HL-60 (cell line): Measurements from ENCODE around the gene PLEKHB1.

Source experiments
- DNase-seq, 2 experiments: peaks; one replicate each; pipeline ENCODE4 v3.0.0-alpha.2; 2010 to 2020; ENCODE audit warnings: low read depth in 1 of 2, low spot score in 1 of 2
- H3K27ac ChIP-seq: fragments of 250-450 bp; sonication (Bioruptor Pico); replicated peaks from 2 replicates; pipeline ENCODE4 v1.5.1; 2020; ENCODE audit warnings: mild to moderate bottlenecking, moderate library complexity
- H3K27me3 ChIP-seq: fragments of 250-450 bp; sonication (Bioruptor Pico); 2 replicates; pipeline ENCODE4 v1.5.1; 2021; ENCODE audit warnings: mild to moderate bottlenecking, moderate library complexity; ENCODE audit not compliant: insufficient read depth, poor library complexity, severe bottlenecking
- H3K4me3 ChIP-seq: replicated peaks from 2 replicates; pipeline ENCODE4 v1.5.1; 2011; ENCODE audit warnings: mild to moderate bottlenecking, control low read depth, low read length; ENCODE audit not compliant: insufficient read depth
- CTCF ChIP-seq: IDR thresholded peaks from one replicate; pipeline ENCODE4 v1.5.1; 2011; ENCODE audit warnings: low read length, control low read depth, inconsistent platforms; ENCODE audit not compliant: insufficient read depth
- GABPA ChIP-seq: IDR thresholded peaks from 2 replicates; pipeline ENCODE4 v1.6.1; 2012; ENCODE audit warnings: low read depth
- POLR2AphosphoS5 ChIP-seq: IDR thresholded peaks from 2 replicates; pipeline ENCODE4 v1.6.1; 2012; ENCODE audit warnings: low read depth
- REST ChIP-seq: IDR thresholded peaks from 2 replicates; pipeline ENCODE4 v1.6.1; 2012; ENCODE audit warnings: low read depth; ENCODE audit not compliant: insufficient replicate concordance
- SPI1 ChIP-seq: IDR thresholded peaks from 2 replicates; pipeline ENCODE4 v1.6.1; 2012; ENCODE audit warnings: low read depth, mild to moderate bottlenecking, borderline replicate concordance

Gene PLEKHB1

GRCh38 chr11:73598719-73599379 lies 47.5 kb upstream of the PLEKHB1 start:
- peak overlapping the region; percentile 68 for H3K27ac ChIP-seq
- TF ChIP-seq REST (no peak), POLR2AphosphoS5 (no peak), GABPA (no peak), SPI1 (no peak), CTCF (no peak)
- H3K4me3 ChIP-seq = peak overlapping the region; percentile 96
- no peak for DNase-seq
- H3K27me3 ChIP-seq = no peaks in the 10 kb centered on the region

GRCh38 chr11:73612601-73613140 lies 33.7 kb upstream of the PLEKHB1 start:
- TF ChIP-seq POLR2AphosphoS5 = no peak
- no peak for TF ChIP-seq CTCF
- no peak overlapping the region for H3K4me3 ChIP-seq
- no peak overlapping the region for H3K27ac ChIP-seq
- no peaks in the 10 kb centered on the region for H3K27me3 ChIP-seq
- DNase-seq = no peak

GRCh38 chr11:73614591-73614990 lies 31.8 kb upstream of the PLEKHB1 start:
- Histone ChIP-seq H3K4me3 (no peak overlapping the region), H3K27me3 (no peaks in the 10 kb centered on the region), H3K27ac (no peak overlapping the region)
- TF ChIP-seq REST = no peak
- no peak for TF ChIP-seq CTCF
- TF ChIP-seq GABPA = no peak
- TF ChIP-seq SPI1 = no peak
- no peak for TF ChIP-seq POLR2AphosphoS5
- DNase-seq = no peak

GRCh38 chr11:73622926-73623593 lies 23.3 kb upstream of the PLEKHB1 start:
- no peak overlapping the region for H3K27ac ChIP-seq
- DNase-seq = no peak
- TF ChIP-seq REST = no peak
- TF ChIP-seq GABPA = no peak
- TF ChIP-seq POLR2AphosphoS5 = no peak
- no peak for TF ChIP-seq SPI1
- TF ChIP-seq CTCF = no peak
- no peaks in the 10 kb centered on the region for H3K27me3 ChIP-seq
- H3K4me3 ChIP-seq = no peak overlapping the region
